Activated T-cell treated with anti-CD3 and anti-CD28 coated beads for 1 hour (primary cell): ENCODE measurements around the gene COG5.
"Not testable (repeated sequence)": the region's sequence is repeated elsewhere in the genome, so short reads cannot be mapped to it uniquely, and the experiment has no call there.

Experiments
- DNase-seq: peaks from one replicate; pipeline ENCODE4 v3.0.0-alpha.2; 2020; ENCODE audit warnings: low read depth

Gene COG5

GRCh38 chr7:107579885-107580715 lies 16.4 kb upstream of the COG5 start, which contains the start of gene BCAP29:
Gene BCAP29 (plus strand): TSS chr7:107580246. CDS start chr7:107580773, 527 bp downstream.
- peak; percentile 49 for DNase-seq

GRCh38 chr7:107579554-107579884 lies 15.8 kb upstream of the COG5 start:
- DNase-seq: no peak

GRCh38 chr7:107573537-107573936 lies 9.8 kb upstream of the COG5 start:
- DNase-seq: no peak

- no peak for DNase-seq
Observed at GRCh38 chr7:107570298-107570697, 6.6 kb upstream of the COG5 start.

GRCh38 chr7:107564553-107565298 lies 1.0 kb upstream of the COG5 start:
- no peak for DNase-seq

- no peak for DNase-seq
Observed at GRCh38 chr7:107563081-107563774, 492 bp downstream of the COG5 start.

GRCh38 chr7:107560898-107561516 lies 2.7 kb downstream of the COG5 start:
- DNase-seq: no peak

GRCh38 chr7:107559864-107560263 lies 3.9 kb downstream of the COG5 start:
- DNase-seq: no peak

GRCh38 chr7:107555893-107556292 lies 7.8 kb downstream of the COG5 start:
- DNase-seq: no peak

GRCh38 chr7:107551936-107552335 lies 11.8 kb downstream of the COG5 start:
- no peak for DNase-seq

- DNase-seq: no peak
Observed at GRCh38 chr7:107544848-107545591, 18.7 kb downstream of the COG5 start.

GRCh38 chr7:107543338-107543993 lies 20.3 kb downstream of the COG5 start:
- no peak for DNase-seq

GRCh38 chr7:107538001-107538400 lies 25.7 kb downstream of the COG5 start:
- DNase-seq: no peak

- not testable (repeated sequence) for DNase-seq
Observed at GRCh38 chr7:107537228-107537627, 26.5 kb downstream of the COG5 start.

GRCh38 chr7:107534139-107534538 lies 29.6 kb downstream of the COG5 start:
- DNase-seq: no peak

GRCh38 chr7:107530751-107531150 lies 33.0 kb downstream of the COG5 start:
- DNase-seq: no peak

- DNase-seq: no peak
Observed at GRCh38 chr7:107528461-107528860, 35.3 kb downstream of the COG5 start.

- DNase-seq: no peak
Observed at GRCh38 chr7:107527196-107527595, 36.5 kb downstream of the COG5 start.

- no peak for DNase-seq
Observed at GRCh38 chr7:107526672-107527071, 37.0 kb downstream of the COG5 start.

- no peak for DNase-seq
Observed at GRCh38 chr7:107506674-107507339, 56.9 kb downstream of the COG5 start.
